Suprapubic skin (tissue), 4 donors: ENCODE measurements around the gene GPR157. TPM values are rescaled to one million over a fixed set of nuclear protein-coding genes. Genes with fewer than 3 reads are reported as not detected.

Experiments
- DNase-seq, 2 donors: peaks; one replicate each; pipeline ENCODE4 v3.0.0-alpha.2; 2019; ENCODE audit warnings: low spot score in 2 of 2
- H3K27ac ChIP-seq: fragments of 200-600 bp; sonication (generic); one replicate; pipeline ENCODE4 v1.5.1; 2019
- H3K27me3 ChIP-seq: fragments of 200-600 bp; sonication (generic); one replicate; pipeline ENCODE4 v1.5.1; 2019
- H3K36me3 ChIP-seq: fragments of 200-600 bp; sonication (generic); one replicate; pipeline ENCODE4 v1.5.1; 2019
- H3K4me1 ChIP-seq: fragments of 200-600 bp; sonication (generic); one replicate; pipeline ENCODE4 v1.5.1; 2019
- H3K4me3 ChIP-seq: fragments of 200-600 bp; sonication (generic); one replicate; pipeline ENCODE4 v1.5.1; 2019; ENCODE audit warnings: mild to moderate bottlenecking
- H3K9me3 ChIP-seq: fragments of 200-600 bp; sonication (generic); one replicate; pipeline ENCODE4 v1.5.1; 2019
- CTCF ChIP-seq, 2 donors: fragments of 200-600 bp in 1 of 2; fragments of 450-650 bp in 1 of 2; sonication (generic) in 1 of 2; IDR thresholded peaks; one replicate each; pipeline ENCODE4 v1.5.1; 2016 to 2019; ENCODE audit warnings: antibody characterized with exemption in 2 of 2, mild to moderate bottlenecking in 1 of 2, moderate library complexity in 1 of 2
- EP300 ChIP-seq: sonication (generic); formaldehyde crosslinking; IDR thresholded peaks from one replicate; pipeline ENCODE4 v1.6.1; 2017; ENCODE audit warnings: antibody characterized with exemption
- POLR2A ChIP-seq, 2 donors: fragments of 450-650 bp; IDR thresholded peaks; one replicate each; pipeline ENCODE4 v1.6.1; 2017; ENCODE audit warnings: antibody characterized with exemption in 2 of 2, mild to moderate bottlenecking in 2 of 2, moderate library complexity in 2 of 2
- POLR2AphosphoS5 ChIP-seq, 3 donors: sonication (generic); formaldehyde crosslinking; IDR thresholded peaks; one replicate each; pipeline ENCODE4 v1.6.1; 2017; ENCODE audit warnings: antibody characterized with exemption in 3 of 3
- WGBS: methylation state at CpG from one replicate; pipeline ENCODE4 v1.1.5; 2018; 5-methylcytosine and 5-hydroxymethylcytosine counted together
- total RNA-seq, 4 donors: library from RNA; depleted of rRNA; stranded (reverse); fragments of >200 nt; gene quantifications; one replicate each; pipeline ENCODE4 v1.1.0, GENCODE V29; 2016

GPR157 gene
- total RNA-seq, 4 donors from 2014 or later = 38.9 to 62.8 (median 44.2) TPM

- TF ChIP-seq CTCF (IDR thresholded peaks at IDR 0.05) (no peak), POLR2AphosphoS5 (IDR thresholded peaks at IDR 0.05) (no peak), EP300 (no peak), POLR2A (IDR thresholded peaks at IDR 0.05) (no peak)
- no peaks in the 10 kb centered on the region for H3K9me3 ChIP-seq
- no peak for DNase-seq
- no peak overlapping the region for H3K27ac ChIP-seq
- H3K4me3 ChIP-seq = no peak overlapping the region
- no peaks in the 10 kb centered on the region for H3K27me3 ChIP-seq
- peaks cover 39% of the 10 kb centered on the region for H3K36me3 ChIP-seq
- peaks cover 6% of the 10 kb centered on the region for H3K4me1 ChIP-seq
- 49% methylated on average over 4 of the region's 4 CpGs for whole genome bisulfite sequencing
These were observed 21.8 kb downstream of the GPR157 start for GRCh38 chr1:9107136-9107535.

GRCh38 chr1:9106286-9106685, 22.6 kb downstream of the GPR157 start:
- no peak overlapping the region for H3K4me3 ChIP-seq
- DNase-seq = no peak
- H3K36me3 ChIP-seq = peaks cover 39% of the 10 kb centered on the region
- 92% methylated on average over 14 of the region's 14 CpGs for WGBS
- H3K4me1 ChIP-seq = peaks cover 6% of the 10 kb centered on the region
- TF ChIP-seq CTCF (IDR thresholded peaks at IDR 0.05) (no peak), POLR2AphosphoS5 (IDR thresholded peaks at IDR 0.05) (no peak), EP300 (no peak), POLR2A (IDR thresholded peaks at IDR 0.05) (no peak)
- H3K27ac ChIP-seq = no peak overlapping the region
- H3K9me3 ChIP-seq = no peaks in the 10 kb centered on the region
- H3K27me3 ChIP-seq = no peaks in the 10 kb centered on the region

- no peak for DNase-seq
These were observed 23.5 kb downstream of the GPR157 start for GRCh38 chr1:9105336-9105867.

GRCh38 chr1:9101510-9102146, 27.3 kb downstream of the GPR157 start:
- Histone ChIP-seq H3K27me3 (no peaks in the 10 kb centered on the region), H3K9me3 (no peaks in the 10 kb centered on the region), H3K4me3 (no peak overlapping the region), H3K36me3 (peaks cover 21% of the 10 kb centered on the region), H3K27ac (no peak overlapping the region), H3K4me1 (no peaks in the 10 kb centered on the region)
- TF ChIP-seq CTCF (IDR thresholded peaks at IDR 0.05) (peak; percentile 1 to 49), POLR2AphosphoS5 (IDR thresholded peaks at IDR 0.05) (no peak)
- 50% methylated on average over 3 of the region's 4 CpGs for WGBS
- DNase-seq = no peak

More at GRCh38 chr1:9105336-9105867, 23.5 kb downstream of the GPR157 start:
- TF ChIP-seq POLR2AphosphoS5 (IDR thresholded peaks at IDR 0.05) (no peak), EP300 (no peak), POLR2A (IDR thresholded peaks at IDR 0.05) (no peak), CTCF (IDR thresholded peaks at IDR 0.05) (no peak)
- no peak overlapping the region for H3K4me3 ChIP-seq
- H3K4me1 ChIP-seq = peaks cover 1% of the 10 kb centered on the region
- H3K27ac ChIP-seq = no peak overlapping the region
- WGBS = 95% methylated on average over 16 of the region's 22 CpGs
- H3K27me3 ChIP-seq = no peaks in the 10 kb centered on the region
- no peaks in the 10 kb centered on the region for H3K9me3 ChIP-seq
- H3K36me3 ChIP-seq = peaks cover 36% of the 10 kb centered on the region

- Histone ChIP-seq H3K4me3 (no peak overlapping the region), H3K27me3 (no peaks in the 10 kb centered on the region), H3K27ac (no peak overlapping the region), H3K9me3 (no peaks in the 10 kb centered on the region), H3K36me3 (peaks cover 17% of the 10 kb centered on the region), H3K4me1 (no peaks in the 10 kb centered on the region)
- TF ChIP-seq EP300 (no peak), CTCF (IDR thresholded peaks at IDR 0.05) (no peak)
- WGBS = 88% methylated on average over 8 of the region's 8 CpGs
- no peak for DNase-seq
These were observed 28.3 kb downstream of the GPR157 start for GRCh38 chr1:9100471-9101043.
